ENCODE results near the gene HIPK2. TPM values are rescaled to one million over a fixed set of nuclear protein-coding genes. Genes with fewer than 3 reads are reported as not detected.

Gene HIPK2
- total RNA-seq, 1 donor from 2014 or later, result 45.1 TPM

DNA sequence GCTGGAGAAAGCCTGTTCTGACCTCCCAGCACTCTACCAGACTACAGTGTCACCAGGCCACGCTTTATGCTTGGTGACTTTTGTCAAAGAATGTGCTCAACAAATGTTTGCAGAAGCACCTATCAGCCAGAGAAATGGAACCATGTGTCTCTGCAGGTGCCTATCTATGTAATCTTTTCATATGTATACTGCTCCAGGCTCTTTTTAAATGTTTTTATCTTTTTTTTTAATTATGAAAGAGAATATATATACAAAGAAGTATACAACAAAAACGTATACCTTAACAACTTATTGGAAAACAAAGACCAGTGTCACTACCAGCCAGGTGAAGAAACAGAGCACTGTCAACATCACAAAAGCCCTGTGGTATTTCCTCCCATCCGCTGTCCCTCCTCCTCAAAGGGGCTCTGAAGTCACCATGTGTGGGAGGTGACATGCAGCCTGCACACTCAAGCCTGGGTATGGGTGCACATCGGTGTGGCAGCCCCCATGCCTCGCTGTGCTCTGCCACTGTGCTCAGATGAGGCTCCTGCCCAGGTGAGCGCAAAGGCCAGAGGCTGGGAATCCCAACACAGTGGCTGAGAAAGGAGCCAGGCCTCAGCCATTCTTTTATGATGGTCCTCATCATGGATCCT, 133.7 kb downstream of the HIPK2 start:
- DNase-seq (ENCODE audit: low read depth), result no peak
- H3K4me3 ChIP-seq (ENCODE audit: low read depth, low read length), result no peak overlapping the region
- TF ChIP-seq, protein P1, sequence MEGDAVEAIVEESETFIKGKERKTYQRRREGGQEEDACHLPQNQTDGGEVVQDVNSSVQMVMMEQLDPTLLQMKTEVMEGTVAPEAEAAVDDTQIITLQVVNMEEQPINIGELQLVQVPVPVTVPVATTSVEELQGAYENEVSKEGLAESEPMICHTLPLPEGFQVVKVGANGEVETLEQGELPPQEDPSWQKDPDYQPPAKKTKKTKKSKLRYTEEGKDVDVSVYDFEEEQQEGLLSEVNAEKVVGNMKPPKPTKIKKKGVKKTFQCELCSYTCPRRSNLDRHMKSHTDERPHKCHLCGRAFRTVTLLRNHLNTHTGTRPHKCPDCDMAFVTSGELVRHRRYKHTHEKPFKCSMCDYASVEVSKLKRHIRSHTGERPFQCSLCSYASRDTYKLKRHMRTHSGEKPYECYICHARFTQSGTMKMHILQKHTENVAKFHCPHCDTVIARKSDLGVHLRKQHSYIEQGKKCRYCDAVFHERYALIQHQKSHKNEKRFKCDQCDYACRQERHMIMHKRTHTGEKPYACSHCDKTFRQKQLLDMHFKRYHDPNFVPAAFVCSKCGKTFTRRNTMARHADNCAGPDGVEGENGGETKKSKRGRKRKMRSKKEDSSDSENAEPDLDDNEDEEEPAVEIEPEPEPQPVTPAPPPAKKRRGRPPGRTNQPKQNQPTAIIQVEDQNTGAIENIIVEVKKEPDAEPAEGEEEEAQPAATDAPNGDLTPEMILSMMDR (conservative IDR thresholded peaks at IDR 0.05; ENCODE audit: low read depth, low read length), result no peak

- no peak for DNase-seq (ENCODE audit: low read depth)
- TF ChIP-seq, protein P1 (conservative IDR thresholded peaks at IDR 0.05; ENCODE audit: low read depth, low read length), result no peak
- H3K4me3 ChIP-seq (ENCODE audit: low read depth, low read length), result no peak overlapping the region
Observed at GRCh38 chr7:139642283-139642682, 135.5 kb downstream of the HIPK2 start.

GRCh38 chr7:139641337-139641992, 136.3 kb downstream of the HIPK2 start:
- H3K4me3 ChIP-seq (ENCODE audit: low read depth, low read length), result no peak overlapping the region
- no peak for DNase-seq (ENCODE audit: low read depth)
- TF ChIP-seq, protein P1 (conservative IDR thresholded peaks at IDR 0.05; ENCODE audit: low read depth, low read length), result no peak

DNA sequence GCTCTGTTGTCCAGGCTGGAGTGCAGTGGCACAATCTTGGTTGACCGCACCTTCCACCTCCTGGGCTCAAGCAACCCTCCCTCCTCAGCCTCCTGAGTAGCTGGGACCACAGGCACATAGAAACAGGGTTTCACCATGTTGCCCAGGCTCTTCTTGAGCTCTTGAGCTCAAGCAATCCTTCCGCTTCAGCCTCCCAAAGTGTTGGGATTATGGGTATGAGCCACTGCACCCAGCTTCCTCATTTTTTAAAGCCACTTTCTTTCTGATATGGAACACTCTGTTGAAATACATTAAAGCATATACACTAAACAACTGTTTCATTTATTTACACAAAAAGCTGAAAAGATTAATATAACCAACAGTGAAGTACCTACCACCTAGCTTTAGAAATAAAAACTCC, 137.1 kb downstream of the HIPK2 start:
- TF ChIP-seq, protein P1 (conservative IDR thresholded peaks at IDR 0.05; ENCODE audit: low read depth, low read length), result no peak
- DNase-seq (ENCODE audit: low read depth), result no peak
- no peak overlapping the region for H3K4me3 ChIP-seq (ENCODE audit: low read depth, low read length)

DNA sequence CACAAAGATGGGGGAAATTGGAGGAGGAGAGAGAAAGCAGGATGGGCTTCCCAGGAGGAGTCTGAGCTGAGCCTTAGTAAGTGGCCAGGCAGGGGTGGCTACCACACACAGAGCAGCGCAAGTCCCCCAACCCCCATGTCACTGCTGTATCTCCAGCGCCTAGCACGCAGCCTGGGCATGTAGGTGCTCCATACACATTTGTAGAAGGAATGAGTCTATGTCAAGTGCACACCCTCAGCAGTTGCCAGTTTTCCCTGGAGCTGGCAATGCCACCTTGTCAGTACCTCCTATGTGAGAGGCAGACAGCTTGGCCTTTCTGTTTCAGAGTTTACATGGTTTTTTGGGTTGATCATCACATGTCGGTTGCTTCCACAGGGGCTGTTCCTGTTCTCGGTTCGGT, 138.2 kb downstream of the HIPK2 start:
- DNase-seq (ENCODE audit: low read depth), result no peak
- no peak overlapping the region for H3K4me3 ChIP-seq (ENCODE audit: low read depth, low read length)
- TF ChIP-seq, protein P1 (conservative IDR thresholded peaks at IDR 0.05; ENCODE audit: low read depth, low read length), result no peak

DNA sequence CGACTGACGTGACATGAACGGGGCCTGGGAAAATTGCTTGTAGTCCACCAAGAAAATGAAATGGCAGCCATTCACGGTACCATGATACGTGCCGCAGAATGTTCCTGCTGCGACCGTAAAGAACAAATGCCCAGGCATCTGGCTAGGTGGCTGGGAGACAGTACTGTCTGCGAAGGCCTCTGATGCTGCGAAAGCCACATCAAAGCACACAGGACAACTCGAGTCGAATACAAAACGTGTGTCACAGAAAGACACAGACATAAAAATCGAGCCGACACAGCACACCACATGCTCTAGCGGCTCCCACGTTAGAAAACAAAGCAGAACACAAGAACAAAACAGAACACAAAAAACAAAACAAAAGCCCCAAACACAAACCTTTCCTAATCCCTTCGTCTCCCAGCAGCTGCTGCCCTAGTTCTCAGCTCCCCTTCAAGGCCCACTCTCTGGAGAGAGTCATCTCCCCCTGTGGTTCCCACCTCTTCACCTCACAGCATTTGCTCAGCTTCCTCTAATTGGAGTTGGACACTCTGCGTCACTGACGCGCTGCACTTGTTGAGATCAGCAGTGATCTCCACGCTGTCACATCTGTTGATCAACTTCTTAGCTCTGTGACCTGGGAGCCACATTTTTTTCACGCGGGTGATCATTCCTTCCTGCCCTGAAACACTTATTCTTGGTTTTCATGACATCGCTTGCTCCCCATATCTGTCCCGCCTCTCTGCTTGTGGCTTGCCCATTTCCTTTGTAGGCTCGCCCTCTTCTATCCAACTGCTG, 142.1 kb downstream of the HIPK2 start:
- no peak for DNase-seq (ENCODE audit: low read depth)
- TF ChIP-seq, protein P1 (conservative IDR thresholded peaks at IDR 0.05; ENCODE audit: low read depth, low read length), result no peak
- H3K4me3 ChIP-seq (ENCODE audit: low read depth, low read length), result no peak overlapping the region

Data from epithelial cell of proximal tubule (primary cell).